Measurements from ENCODE around the gene MSMP. TPM values are rescaled to one million over a fixed set of nuclear protein-coding genes. Genes with fewer than 3 reads are reported as not detected.
A peak's percentile ranks its signal among the peaks of the same experiment; 100 is the strongest.

Gene MSMP
- total and polyA plus RNA-seq, 9 of the 15 experiments (the other 6 are each of a cell fraction or from before 2014, with no cell fraction given), result 0.60 TPM; not detected in 8

- TF ChIP-seq ZNF431 (CRISPR knock-in tag; IDR thresholded peaks at IDR 0.05), result no peak
- TF ChIP-seq ZKSCAN1 (IDR thresholded peaks at IDR 0.05; ENCODE audit: low read depth, low read length), result 0 out of 2 replicates have a peak, but pooled peaks have one; percentile 24
- TF ChIP-seq ZBTB12 (CRISPR knock-in tag; IDR thresholded peaks at IDR 0.05), result no peak
- no peak for TF ChIP-seq THRB (CRISPR knock-in tag; conservative IDR thresholded peaks at IDR 0.05)
- no peak for TF ChIP-seq CHD7 (IDR thresholded peaks at IDR 0.05; ENCODE audit: low read depth, low read length)
- no peak for TF ChIP-seq ZBTB26 (CRISPR knock-in tag; IDR thresholded peaks at IDR 0.05)
- TF ChIP-seq CTBP1 (IDR thresholded peaks at IDR 0.05; ENCODE audit: borderline replicate concordance), result peak; percentile 38; the same call in 1 of the 2 replicates
- TF ChIP-seq TBP (optimal IDR thresholded peaks at IDR 0.05; ENCODE audit: low read depth, low read length), result peak; percentile 59
Observed at GRCh38 chr9:35801328-35802128, 47.5 kb upstream of the MSMP start (continued).

All from K562 (cell line).